ENCODE measurements around the gene C10orf90.

C10orf90 gene

DNA sequence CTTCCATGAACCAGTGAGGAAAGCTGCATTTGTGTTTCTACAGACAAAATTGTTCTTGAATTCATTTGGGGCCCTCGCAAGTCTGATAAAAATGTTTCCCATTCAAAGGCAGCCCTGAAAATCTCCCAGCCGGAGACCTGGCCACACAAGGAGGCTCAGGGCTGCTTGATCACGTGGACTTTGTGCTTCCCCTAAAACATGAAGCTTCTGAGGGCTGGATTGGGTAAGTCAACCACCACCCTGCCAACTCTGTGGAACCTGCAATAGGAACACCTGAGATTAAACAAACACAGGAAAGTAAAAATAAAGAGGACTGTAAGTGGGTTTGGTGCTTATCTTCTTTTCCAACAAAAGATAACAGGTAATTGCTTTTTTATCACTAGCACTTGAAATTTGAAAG is 133.8 kb downstream of the C10orf90 start:
- no peak for DNase-seq

GRCh38 chr10:126536148-126536547 is 134.3 kb downstream of the C10orf90 start:
- DNase-seq = no peak

- DNase-seq = no peak
Measured at GRCh38 chr10:126533644-126534043, 136.8 kb downstream of the C10orf90 start.

GRCh38 chr10:126528315-126528835 is 142.1 kb downstream of the C10orf90 start:
- no peak for DNase-seq

DNA sequence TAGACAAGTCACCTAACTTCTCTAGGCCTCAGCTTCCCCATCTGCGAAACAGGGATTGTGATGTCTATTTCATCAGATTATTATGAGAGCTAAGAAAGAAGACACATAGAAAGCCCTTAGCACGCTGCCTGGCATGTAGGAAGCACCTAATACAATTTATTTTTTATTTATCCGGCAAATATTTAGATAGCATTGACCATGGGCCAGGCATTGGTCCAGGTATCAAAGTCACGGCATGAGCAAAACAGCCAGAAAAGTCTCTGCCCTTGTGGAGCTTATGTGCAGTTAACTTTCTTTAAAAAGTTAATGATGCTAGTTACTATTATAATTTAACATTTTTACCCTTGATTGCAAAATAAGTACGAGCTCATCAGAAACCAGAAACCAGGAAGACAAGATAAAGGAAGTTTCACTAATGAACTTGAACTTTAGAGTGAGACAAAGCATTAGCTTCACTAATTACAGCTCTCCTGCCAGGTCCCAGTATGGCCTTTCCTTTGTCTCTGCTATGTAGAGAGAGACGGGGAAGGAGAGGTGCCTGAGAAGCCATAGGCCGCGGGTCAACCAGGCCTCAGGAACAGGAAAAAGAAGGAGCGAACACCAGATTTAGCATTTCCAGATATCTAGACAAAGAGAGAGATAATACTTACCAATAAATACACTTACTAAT is 142.7 kb downstream of the C10orf90 start:
- no peak for DNase-seq

DNA sequence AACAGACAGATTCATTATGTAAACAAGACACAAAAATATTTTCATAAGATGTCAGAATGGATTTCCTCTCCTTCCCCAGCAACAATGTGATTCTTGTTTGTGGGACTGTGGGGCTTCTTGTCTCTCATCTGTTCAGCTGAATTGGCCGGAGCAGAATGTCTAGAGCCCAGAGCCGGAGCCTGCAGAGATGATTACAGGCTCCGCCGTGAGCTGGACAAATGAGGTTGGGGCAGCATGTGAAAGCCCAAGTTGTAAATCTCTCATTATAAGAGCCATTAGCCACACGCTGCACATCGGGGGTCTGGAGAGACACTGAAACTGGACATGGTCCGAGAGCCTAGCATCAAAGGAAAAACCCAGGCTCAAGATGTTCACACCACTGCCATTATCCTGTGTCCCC is 145.2 kb downstream of the C10orf90 start:
- no peak for DNase-seq

GRCh38 chr10:126524526-126524925 is 146.0 kb downstream of the C10orf90 start:
- no peak for DNase-seq

GRCh38 chr10:126523071-126523470 is 147.4 kb downstream of the C10orf90 start:
- DNase-seq = no peak

DNA sequence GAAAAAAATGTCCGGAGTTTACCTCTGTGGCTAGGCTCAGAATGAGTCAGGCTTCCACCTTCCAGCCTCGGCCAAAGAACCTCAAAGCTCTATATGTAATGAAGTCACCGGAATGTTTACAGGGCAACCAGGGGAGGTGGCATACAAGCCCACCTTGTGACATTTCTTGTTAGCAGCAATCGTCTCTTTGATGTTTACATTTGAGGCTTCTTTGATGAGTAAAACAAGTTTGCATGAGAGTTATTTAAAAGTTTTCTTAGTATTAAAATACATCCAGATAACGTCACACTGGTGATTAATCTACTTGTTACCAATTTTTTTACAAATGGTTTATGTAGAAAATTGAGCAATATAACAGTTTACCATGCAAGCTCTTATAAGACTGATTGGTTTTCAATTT is 149.1 kb downstream of the C10orf90 start:
- DNase-seq = no peak

DNA sequence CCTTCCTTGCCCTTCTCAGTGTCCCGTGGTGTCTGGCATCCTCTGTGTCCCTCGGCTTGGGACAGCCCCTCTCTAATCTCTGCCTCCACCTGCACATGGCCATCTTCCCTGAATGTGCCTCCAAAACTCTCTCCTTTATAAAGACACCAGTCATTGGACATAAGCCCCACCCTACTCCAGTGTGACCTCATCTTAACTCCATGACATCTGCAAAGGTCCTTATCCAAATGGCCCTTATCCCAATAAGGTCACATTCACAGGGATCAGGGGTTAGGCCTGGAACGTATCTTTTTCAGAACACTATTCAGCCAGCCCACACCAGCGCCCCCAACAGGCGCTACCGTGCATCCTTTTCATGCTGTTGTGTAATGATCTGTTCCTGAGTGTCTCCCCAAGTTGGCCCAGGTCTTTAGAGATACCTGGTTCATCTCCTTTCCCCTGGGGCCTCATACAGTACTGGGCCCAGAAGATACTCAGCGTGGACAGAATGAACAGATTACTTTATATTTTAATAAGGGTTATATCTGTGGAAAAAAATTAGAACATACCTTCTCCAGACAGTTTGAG is 149.7 kb downstream of the C10orf90 start:
- DNase-seq = no peak

GRCh38 chr10:126519992-126520391 is 150.5 kb downstream of the C10orf90 start:
- DNase-seq = no peak

DNA sequence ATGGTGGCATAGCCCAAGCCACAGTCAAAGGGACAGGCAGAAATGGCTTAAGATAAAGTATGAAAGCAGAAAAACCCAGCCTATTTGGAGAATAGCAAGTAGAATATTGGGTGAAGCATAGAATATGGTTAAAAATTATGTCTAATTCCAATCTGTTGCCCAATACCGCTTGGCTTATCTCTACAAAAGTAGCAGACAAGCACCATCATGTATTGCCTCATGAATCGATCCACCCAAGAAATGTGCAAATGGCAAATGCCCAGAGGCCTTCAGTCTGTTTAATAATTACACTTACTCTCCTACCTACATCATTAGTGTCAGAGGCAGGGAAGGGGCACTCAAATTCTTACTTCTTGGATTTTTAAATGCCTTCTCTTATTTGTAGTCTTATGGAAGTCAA is 151.3 kb downstream of the C10orf90 start:
- DNase-seq = no peak

- no peak for DNase-seq
Measured at GRCh38 chr10:126518218-126519080, 152.0 kb downstream of the C10orf90 start.

- no peak for DNase-seq
Measured at GRCh38 chr10:126516515-126516914, 154.0 kb downstream of the C10orf90 start.

GRCh38 chr10:126511917-126512479 is 158.5 kb downstream of the C10orf90 start:
- DNase-seq = no peak

GRCh38 chr10:126509182-126509581 is 161.3 kb downstream of the C10orf90 start:
- DNase-seq = no peak

- DNase-seq = no peak
Measured at GRCh38 chr10:126508535-126509040, 161.9 kb downstream of the C10orf90 start.

GRCh38 chr10:126504761-126505112 is 165.8 kb downstream of the C10orf90 start:
- no peak for DNase-seq

- peak; percentile 14 for DNase-seq
Measured at GRCh38 chr10:126504063-126504760, 166.3 kb downstream of the C10orf90 start.

DNA sequence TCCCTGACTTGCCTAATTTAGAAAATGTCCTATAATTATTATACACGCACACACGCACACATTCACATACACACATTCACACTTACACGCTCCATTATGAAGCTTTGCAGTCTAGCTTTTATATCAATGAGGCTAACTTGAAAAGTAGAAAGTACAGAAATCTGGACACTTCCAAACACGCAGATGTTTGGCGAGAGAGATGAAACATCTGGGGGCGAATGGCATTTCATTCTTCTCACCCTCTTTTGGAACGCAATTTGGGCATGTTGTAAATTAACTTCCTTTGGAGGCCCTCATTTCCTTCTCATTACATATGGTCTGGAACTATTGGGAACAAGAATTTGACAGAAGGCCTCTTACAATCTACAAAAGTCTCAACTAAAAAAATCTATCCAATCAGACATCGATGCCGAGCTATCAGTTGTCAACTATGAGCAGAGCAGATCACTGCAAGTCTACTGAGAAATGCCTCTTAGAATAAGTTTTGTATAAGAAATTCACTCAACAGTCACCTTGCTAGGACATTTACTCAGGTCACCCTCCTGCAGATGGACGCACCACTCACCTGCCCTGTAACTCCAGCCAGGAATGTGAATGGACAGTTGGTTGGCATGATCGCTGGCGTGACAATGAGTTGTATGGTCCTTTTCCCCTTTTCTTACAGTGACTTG is 167.0 kb downstream of the C10orf90 start:
- DNase-seq = no peak

GRCh38 chr10:126502441-126502840 is 168.1 kb downstream of the C10orf90 start:
- no peak for DNase-seq

DNA sequence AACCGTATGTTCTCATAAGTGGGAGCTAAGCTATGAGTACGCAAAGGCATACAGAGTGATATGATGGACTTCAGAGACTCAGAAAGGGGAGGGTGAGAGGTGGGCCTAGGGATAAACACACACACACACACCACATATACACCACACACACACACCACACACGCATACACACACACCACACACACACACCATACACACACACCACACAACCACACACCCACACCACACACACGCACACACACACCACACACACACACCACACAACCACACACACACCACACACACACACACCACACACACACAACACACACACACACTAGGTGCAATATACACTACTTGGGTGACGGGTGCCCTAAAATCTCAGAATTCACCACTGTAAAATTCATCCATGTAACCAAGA is 168.7 kb downstream of the C10orf90 start:
- DNase-seq = no peak
